ENCODE results near the gene CELSR2. TPM values are rescaled to one million over a fixed set of nuclear protein-coding genes. Genes with fewer than 3 reads are reported as not detected.

The CELSR2 gene
- total and polyA plus RNA-seq, 2 experiments from 2014 or later: 11.2 to 35.1 TPM

DNA sequence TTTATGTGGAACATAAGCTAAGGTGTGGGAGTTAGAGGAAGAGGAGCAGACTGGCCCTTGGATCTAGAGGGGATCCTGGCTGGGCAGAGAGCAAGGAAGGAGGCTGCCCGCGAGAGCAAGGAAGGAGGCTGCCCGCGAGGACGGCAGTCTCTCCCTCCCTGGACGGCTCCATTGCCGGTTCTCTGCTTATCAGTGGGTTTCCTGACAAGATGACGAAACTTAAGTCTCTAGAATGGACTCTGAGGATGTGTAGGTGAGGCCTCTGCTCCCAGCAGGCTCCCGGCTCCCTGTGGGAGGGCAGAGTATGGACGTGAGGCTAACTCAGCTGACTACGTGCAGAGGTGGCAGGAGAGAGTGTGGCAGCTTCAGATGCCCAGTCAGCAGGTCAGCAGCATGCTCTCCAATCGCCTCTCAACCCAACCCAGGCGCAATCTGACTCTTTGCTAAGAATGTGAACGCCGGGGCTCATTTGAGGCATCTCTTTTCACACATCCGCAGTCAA lies 51.4 kb downstream of the CELSR2 start (continued):
- TF ChIP-seq, protein P1, sequence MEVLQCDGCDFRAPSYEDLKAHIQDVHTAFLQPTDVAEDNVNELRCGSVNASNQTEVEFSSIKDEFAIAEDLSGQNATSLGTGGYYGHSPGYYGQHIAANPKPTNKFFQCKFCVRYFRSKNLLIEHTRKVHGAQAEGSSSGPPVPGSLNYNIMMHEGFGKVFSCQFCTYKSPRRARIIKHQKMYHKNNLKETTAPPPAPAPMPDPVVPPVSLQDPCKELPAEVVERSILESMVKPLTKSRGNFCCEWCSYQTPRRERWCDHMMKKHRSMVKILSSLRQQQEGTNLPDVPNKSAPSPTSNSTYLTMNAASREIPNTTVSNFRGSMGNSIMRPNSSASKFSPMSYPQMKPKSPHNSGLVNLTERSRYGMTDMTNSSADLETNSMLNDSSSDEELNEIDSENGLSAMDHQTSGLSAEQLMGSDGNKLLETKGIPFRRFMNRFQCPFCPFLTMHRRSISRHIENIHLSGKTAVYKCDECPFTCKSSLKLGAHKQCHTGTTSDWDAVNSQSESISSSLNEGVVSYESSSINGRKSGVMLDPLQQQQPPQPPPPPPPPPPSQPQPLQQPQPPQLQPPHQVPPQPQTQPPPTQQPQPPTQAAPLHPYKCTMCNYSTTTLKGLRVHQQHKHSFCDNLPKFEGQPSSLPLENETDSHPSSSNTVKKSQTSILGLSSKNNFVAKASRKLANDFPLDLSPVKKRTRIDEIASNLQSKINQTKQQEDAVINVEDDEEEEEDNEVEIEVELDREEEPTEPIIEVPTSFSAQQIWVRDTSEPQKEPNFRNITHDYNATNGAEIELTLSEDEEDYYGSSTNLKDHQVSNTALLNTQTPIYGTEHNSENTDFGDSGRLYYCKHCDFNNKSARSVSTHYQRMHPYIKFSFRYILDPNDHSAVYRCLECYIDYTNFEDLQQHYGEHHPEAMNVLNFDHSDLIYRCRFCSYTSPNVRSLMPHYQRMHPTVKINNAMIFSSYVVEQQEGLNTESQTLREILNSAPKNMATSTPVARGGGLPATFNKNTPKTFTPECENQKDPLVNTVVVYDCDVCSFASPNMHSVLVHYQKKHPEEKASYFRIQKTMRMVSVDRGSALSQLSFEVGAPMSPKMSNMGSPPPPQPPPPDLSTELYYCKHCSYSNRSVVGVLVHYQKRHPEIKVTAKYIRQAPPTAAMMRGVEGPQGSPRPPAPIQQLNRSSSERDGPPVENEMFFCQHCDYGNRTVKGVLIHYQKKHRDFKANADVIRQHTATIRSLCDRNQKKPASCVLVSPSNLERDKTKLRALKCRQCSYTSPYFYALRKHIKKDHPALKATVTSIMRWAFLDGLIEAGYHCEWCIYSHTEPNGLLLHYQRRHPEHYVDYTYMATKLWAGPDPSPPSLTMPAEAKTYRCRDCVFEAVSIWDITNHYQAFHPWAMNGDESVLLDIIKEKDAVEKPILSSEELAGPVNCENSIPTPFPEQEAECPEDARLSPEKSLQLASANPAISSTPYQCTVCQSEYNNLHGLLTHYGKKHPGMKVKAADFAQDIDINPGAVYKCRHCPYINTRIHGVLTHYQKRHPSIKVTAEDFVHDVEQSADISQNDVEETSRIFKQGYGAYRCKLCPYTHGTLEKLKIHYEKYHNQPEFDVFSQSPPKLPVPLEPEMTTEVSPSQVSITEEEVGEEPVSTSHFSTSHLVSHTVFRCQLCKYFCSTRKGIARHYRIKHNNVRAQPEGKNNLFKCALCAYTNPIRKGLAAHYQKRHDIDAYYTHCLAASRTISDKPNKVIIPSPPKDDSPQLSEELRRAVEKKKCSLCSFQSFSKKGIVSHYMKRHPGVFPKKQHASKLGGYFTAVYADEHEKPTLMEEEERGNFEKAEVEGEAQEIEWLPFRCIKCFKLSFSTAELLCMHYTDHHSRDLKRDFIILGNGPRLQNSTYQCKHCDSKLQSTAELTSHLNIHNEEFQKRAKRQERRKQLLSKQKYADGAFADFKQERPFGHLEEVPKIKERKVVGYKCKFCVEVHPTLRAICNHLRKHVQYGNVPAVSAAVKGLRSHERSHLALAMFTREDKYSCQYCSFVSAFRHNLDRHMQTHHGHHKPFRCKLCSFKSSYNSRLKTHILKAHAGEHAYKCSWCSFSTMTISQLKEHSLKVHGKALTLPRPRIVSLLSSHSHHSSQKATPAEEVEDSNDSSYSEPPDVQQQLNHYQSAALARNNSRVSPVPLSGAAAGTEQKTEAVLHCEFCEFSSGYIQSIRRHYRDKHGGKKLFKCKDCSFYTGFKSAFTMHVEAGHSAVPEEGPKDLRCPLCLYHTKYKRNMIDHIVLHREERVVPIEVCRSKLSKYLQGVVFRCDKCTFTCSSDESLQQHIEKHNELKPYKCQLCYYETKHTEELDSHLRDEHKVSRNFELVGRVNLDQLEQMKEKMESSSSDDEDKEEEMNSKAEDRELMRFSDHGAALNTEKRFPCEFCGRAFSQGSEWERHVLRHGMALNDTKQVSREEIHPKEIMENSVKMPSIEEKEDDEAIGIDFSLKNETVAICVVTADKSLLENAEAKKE (CRISPR knock-in tag; IDR thresholded peaks at IDR 0.05): no peak
- TF ChIP-seq, protein P2, sequence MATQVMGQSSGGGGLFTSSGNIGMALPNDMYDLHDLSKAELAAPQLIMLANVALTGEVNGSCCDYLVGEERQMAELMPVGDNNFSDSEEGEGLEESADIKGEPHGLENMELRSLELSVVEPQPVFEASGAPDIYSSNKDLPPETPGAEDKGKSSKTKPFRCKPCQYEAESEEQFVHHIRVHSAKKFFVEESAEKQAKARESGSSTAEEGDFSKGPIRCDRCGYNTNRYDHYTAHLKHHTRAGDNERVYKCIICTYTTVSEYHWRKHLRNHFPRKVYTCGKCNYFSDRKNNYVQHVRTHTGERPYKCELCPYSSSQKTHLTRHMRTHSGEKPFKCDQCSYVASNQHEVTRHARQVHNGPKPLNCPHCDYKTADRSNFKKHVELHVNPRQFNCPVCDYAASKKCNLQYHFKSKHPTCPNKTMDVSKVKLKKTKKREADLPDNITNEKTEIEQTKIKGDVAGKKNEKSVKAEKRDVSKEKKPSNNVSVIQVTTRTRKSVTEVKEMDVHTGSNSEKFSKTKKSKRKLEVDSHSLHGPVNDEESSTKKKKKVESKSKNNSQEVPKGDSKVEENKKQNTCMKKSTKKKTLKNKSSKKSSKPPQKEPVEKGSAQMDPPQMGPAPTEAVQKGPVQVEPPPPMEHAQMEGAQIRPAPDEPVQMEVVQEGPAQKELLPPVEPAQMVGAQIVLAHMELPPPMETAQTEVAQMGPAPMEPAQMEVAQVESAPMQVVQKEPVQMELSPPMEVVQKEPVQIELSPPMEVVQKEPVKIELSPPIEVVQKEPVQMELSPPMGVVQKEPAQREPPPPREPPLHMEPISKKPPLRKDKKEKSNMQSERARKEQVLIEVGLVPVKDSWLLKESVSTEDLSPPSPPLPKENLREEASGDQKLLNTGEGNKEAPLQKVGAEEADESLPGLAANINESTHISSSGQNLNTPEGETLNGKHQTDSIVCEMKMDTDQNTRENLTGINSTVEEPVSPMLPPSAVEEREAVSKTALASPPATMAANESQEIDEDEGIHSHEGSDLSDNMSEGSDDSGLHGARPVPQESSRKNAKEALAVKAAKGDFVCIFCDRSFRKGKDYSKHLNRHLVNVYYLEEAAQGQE (IDR thresholded peaks at IDR 0.05; ENCODE audit: unreplicated experiment): no peak
- TF ChIP-seq JUNB (IDR thresholded peaks at IDR 0.05; ENCODE audit: unreplicated experiment): no peak

- Mint-ChIP-seq H3K36me3 (ENCODE audit: low read depth) (no peaks in the 10 kb centered on the region), H3K27me3 (ENCODE audit: insufficient read depth, low read depth, poor library complexity) (peaks cover 8% of the 10 kb centered on the region), H3K4me3 (no peak overlapping the region), H3K27ac (no peak overlapping the region), H3K9me3 (no peaks in the 10 kb centered on the region), H3K4me1 (peaks cover 15% of the 10 kb centered on the region)
- Histone ChIP-seq H3K9me2 (ENCODE audit: insufficient read depth) (no peaks in the 10 kb centered on the region), H3F3A (replicated peaks; ENCODE audit: low read depth) (no peaks in the 10 kb centered on the region), H3K4me2 (no peak overlapping the region), H3K36me3 (ENCODE audit: insufficient read depth) (no peaks in the 10 kb centered on the region), H3K27ac (ENCODE audit: low read depth) (no peak overlapping the region), H3K27me3 (ENCODE audit: insufficient read depth) (no peaks in the 10 kb centered on the region), H3K79me2 (replicated peaks; ENCODE audit: insufficient read depth) (no peaks in the 10 kb centered on the region), H2AFZ (no peak overlapping the region), H3K4me1 (ENCODE audit: insufficient read depth) (peaks cover 12% of the 10 kb centered on the region; the same call in 1 of the 2 replicates), H3K4me3 (no peak overlapping the region), H4K20me1 (replicated peaks; ENCODE audit: insufficient read depth) (no peaks in the 10 kb centered on the region)
- DNase-seq (ENCODE audit: low spot score): no peak
- ATAC-seq: no peak
- TF ChIP-seq, protein P2 (IDR thresholded peaks at IDR 0.05; ENCODE audit: unreplicated experiment): no peak
- TF ChIP-seq EZH2 (IDR thresholded peaks at IDR 0.05; ENCODE audit: low read depth, unreplicated experiment): no peak
These were observed 52.5 kb downstream of the CELSR2 start for GRCh38 chr1:109301874-109302273.
